Left hindlimb (tissue), 1 donor: ENCODE measurements around the gene PER2.
"Not testable (repeated sequence)": the region's sequence is repeated elsewhere in the genome, so short reads cannot be mapped to it uniquely, and the experiment has no call there.

ENCODE experiments used
- DNase-seq: peaks from one replicate; pipeline ENCODE4 v3.0.0-alpha.2; 2018

PER2 gene, protein sequence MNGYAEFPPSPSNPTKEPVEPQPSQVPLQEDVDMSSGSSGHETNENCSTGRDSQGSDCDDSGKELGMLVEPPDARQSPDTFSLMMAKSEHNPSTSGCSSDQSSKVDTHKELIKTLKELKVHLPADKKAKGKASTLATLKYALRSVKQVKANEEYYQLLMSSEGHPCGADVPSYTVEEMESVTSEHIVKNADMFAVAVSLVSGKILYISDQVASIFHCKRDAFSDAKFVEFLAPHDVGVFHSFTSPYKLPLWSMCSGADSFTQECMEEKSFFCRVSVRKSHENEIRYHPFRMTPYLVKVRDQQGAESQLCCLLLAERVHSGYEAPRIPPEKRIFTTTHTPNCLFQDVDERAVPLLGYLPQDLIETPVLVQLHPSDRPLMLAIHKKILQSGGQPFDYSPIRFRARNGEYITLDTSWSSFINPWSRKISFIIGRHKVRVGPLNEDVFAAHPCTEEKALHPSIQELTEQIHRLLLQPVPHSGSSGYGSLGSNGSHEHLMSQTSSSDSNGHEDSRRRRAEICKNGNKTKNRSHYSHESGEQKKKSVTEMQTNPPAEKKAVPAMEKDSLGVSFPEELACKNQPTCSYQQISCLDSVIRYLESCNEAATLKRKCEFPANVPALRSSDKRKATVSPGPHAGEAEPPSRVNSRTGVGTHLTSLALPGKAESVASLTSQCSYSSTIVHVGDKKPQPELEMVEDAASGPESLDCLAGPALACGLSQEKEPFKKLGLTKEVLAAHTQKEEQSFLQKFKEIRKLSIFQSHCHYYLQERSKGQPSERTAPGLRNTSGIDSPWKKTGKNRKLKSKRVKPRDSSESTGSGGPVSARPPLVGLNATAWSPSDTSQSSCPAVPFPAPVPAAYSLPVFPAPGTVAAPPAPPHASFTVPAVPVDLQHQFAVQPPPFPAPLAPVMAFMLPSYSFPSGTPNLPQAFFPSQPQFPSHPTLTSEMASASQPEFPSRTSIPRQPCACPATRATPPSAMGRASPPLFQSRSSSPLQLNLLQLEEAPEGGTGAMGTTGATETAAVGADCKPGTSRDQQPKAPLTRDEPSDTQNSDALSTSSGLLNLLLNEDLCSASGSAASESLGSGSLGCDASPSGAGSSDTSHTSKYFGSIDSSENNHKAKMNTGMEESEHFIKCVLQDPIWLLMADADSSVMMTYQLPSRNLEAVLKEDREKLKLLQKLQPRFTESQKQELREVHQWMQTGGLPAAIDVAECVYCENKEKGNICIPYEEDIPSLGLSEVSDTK (N-terminal part only)

DNA sequence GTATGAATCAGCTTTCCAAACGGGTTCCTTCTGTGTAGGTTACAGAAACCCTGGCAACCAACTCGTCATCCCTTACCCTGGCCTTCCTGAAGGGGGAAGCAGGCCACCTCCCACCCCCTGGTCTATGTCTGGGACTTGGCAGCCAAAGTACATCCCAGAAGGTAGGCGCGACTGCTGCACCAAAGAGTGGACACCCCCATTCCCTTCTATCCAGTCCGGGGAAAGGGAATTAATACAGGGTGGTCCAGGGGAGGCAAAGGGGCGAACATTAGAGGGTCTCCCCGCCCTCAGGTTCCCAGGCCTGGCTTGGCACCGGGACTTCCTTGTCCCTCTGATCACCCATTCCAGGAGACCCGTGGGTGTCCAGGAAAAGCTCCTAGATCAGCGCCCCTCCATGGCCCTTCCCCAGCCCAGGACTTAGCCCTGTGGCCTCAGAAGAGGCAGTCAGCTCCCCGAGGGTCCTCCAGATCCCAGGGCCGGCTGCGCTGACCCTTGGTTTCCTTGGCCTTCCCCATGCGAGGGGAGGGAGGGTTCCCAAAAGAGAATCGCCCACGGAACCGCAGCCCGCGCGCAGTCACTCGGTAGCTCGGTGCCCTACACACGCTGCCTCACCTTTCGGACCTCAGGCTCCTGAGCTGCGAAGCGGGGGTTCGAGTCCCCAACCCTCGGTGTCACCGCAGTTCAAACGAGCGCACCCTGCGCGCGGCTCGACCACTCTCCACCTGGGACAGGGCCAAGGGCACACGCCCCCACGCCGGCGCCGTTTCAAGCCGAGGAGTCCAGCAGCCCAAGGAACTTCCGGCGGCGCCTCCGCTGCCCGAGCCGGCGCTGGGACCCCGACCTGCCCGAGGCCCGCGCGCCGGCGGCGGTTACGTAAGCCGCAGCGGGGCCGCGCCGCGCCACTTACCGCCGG lies at the start of gene PER2:
PER2 (minus strand) TSS at position 874 of the 913 bp plus-strand sequence. CDS start 10,674 bp downstream, outside the sequence.
- peak; percentile 81 for DNase-seq

DNA sequence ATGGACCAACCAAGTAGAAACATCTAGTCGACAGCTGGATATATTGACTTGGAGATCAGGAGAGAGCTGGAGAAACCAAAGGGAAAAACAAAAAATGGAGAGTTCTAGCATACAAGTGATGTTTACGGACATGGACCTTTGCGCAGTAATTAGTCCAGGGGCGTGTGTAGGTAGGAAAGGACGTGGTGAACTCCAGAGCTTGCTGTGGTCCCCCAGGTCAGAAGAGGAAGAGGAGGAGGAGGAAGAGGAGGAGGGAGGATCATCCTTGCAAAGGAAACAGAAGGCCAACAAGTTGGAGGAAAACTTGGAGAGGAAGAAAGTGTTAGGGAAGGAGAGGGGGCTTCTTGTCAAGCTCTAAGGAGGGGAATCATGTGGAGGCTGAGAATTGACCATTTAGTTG lies 49.4 kb upstream of the PER2 start:
- DNase-seq: no peak

DNA sequence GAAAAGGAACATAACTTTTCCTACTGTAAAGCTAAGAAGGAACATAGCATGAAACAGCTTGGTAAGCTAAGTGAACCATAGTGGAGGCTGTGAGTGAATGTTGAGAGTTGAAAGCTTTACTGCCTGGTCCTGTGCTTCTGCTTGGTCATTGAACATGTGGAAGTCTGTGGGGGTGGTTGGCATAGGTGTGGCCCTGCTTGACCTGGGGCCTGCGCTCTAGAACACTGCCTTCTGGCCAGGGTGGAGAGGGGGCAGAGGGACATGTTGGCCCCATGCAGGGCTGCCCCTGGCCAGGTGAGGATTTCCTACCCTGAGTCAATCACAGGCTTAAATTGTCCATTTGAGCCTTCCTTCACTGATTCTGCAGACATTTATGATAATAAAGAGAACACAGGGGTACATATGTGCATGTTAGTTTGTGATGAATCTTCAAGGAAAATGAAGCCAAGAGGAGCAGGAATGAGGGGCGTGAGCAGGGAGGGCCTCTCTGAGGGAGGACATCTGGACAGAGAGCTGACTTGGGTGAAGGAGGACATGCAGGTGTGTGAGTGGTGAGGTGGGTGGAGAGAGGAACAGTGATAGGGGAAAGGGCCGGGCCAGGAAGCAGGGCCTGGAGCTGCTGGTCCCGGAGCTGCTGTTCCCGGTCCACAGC lies 48.5 kb upstream of the PER2 start:
- DNase-seq: no peak

DNA sequence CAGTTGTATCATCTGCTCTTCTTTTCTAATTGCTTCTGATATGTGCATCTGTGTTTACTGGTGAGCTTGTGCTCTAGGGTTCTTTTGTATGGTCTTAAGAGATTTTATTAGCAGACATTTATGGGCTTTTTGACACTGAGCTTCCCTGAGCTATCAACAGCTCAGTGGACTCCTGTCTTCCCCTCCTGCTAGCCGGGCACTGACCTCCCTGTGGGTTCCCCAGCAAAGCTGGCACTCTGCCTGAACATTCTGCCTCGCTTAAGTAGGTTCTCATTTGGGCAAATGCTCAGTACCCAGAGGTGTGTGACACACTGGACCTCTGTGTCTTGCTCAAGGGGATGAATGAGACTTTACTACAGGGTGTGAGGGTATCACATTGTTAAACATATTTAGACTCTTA lies 47.7 kb upstream of the PER2 start:
- no peak for DNase-seq

DNA sequence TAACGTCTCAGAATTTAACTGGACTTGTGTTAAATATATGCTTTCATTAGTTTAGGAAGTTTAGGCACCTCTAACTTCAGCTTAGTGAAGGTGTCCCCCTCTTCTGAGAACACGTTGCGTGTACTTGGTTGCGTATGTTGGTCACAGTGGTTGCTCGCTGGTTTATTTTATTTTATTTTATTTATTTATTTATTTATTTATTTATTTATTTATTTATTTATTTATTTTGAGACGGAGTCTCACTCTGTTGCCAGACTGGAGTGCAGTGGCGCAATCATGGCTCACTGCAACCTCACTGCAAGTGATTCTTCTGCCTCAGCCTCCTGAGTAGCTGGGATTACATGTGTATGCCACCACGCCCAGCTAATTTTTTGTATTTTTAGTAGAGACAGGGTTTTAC lies 47.2 kb upstream of the PER2 start:
- DNase-seq: not testable (repeated sequence)

DNA sequence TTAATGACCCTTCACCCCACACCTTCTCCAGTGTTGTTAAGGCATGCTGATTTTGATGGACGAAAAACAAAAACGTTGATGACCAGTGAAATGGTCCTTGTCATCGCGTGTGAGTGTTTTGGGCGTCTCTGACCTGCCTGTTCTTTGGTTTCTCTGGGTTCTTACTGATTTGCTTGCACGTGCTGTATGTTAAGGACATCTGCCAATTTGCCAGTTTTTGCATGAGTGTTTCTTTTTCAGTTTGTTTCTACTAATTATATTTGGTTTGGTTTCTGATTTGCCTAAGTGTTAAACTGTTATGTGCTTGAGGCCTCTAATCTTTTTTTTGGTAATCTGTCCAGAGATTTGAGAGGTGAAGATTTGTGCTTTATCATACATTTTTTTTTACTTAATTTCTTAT lies 46.5 kb upstream of the PER2 start:
- DNase-seq: no peak

DNA sequence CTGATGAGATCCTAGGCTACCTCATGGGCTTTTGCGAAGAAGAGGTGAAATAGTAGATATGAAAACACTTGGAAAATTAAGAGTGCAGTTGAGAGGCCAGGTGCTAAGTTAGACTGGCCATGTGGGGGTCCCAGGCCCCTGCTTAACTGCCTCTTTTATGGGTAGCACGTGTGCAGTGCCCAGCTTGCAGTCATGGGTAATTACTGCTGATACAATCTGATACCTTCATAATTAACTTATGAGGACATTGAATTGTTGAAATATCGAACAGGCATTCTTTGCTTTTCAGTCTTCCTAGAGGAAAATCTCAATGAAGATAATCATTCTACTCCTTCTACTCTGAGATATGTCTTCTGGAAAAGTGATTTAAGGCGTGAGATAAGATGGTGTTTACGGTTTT lies 43.5 kb upstream of the PER2 start:
- no peak for DNase-seq

DNA sequence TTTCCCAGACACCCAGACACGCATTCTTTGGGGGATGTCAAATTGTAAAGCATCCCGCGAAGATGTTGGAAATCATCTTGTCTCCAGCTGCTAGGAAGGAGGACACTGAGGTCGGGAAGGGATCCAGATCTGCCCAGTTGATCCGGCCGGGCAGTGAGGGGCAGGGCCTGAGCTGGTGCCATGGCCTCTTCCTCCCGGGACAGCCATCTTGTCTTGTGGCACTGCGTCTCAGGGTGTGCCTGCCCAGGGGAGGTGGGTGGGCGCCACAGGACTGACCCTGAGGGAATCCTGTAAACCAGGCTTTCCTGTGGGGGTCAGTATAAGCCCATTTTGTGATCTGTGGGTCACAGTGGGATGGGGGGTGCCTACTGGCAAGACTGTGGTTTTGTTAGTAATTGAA lies 42.0 kb upstream of the PER2 start:
- no peak for DNase-seq

DNA sequence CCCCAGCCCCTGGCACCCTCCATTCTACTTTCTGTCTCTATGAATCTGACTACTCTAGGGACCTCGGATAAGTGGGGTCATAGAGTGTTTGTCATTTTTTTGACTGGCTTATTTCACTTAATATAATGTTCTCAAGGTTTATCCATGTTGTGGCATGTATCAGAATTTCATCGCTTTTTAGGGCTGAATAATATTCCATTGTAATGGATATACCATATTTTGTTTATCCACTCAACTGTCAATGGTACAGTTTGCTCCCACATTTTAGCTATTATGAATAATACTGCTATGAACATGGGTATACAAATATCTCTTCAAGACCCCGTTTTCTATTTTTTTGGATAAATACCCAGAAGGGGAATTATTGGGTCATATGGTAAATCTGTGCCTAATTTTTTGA lies 39.3 kb upstream of the PER2 start:
- DNase-seq: no peak

DNA sequence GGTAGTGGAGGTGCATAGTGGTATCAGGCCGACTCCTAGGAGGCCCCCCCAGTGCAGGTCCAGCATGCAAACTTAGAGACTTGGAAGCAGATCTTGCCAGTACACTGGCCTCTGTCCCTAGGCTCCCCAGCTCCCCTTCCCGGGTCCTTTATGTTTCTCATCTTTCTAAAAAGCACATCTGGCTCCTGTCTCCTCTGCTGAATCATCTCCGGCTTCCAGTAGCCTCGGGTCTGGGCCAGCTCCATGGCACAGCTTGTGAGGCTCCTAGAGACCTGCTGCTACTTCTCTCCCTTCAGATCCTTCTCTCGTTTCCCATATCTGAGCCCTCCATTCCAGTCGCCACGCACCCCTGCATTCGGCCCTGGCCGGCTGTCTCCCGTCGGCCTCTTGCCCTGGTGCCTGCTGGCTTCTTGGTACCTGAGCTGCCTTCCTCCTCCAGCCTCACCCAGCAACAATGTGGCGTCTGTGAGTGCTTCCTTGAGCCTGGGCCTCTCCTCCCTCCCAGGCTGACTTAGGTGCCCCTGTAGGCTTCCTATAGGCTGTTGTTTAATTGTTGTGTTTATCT lies 38.5 kb upstream of the PER2 start:
- no peak for DNase-seq

DNA sequence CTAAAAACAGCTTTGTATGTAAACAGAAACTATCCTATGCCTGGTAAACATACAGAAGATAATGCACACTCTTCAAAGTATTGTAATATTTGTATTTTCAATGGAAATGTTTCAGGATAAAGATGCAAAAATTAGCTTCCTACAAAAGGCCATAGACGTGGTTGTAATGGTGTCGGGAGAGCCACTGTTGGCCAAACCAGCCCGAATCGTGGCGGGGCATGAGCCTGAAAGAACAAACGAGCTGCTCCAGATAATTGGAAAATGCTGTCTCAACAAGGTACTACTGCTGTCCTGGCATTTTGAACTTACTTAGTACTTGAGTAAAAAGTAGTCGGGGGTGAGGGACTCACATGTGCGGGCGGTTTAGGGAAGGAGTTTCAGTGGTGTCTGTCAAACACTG lies 37.3 kb upstream of the PER2 start:
- no peak for DNase-seq

DNA sequence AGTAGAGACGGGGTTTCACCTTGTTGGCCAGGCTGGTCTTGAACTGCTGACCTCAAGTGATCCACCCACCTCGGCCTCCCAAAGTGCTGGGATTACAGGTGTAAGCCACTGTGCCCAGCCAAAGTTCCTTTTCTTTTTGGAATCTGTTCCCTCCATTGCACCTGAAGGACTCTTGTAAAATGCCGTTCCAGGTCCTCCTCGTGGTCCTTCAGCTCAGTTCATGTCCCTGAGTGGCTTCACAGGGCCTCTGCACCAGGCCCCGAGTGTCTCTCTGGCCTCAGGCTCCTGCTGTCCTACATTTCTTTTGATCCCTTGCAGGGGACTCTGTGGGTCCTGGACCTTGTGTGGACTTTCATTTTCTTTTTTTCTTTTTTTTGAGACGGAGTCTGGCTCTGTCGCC lies 35.8 kb upstream of the PER2 start:
- not testable (repeated sequence) for DNase-seq

DNA sequence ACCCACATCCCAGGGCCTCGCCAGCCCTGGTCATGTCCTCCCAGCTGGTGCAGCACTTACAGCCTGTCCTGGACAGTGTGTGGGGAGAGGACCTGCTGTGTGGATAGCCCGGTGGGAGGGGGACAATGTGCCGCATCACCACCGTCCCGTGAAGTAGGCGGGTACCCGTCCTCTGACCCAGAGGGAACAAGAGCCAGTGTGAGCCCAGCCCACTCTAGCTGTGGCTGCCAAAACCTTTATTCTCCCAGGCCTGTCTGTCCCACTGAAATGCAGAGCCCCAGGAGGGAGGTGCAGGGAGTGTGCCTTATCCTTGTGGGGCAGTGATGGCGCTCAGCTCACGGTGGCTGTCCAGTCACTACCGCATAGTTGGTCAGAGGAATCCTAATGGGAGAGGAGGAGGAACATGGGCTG lies 33.6 kb upstream of the PER2 start:
- no peak for DNase-seq

DNA sequence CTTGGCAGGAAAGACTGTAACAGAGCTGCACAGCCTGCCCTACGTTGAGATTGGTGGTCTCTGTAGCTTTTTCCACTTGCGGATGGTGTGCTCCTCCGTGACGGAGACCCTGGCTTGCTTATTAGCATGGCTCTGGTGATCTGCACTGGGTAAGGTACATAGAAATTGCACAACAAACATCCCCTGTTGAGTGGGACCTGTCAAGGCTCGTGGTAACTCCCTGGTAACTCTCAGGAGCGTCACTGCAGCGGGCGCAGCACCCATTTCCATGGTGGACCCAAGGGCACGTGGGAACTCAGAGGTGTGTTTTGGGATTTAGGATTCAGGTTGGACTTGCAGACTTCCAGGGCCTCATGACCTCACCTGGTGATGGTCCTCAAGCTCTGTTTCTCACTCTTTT lies 33.1 kb upstream of the PER2 start:
- DNase-seq: no peak

DNA sequence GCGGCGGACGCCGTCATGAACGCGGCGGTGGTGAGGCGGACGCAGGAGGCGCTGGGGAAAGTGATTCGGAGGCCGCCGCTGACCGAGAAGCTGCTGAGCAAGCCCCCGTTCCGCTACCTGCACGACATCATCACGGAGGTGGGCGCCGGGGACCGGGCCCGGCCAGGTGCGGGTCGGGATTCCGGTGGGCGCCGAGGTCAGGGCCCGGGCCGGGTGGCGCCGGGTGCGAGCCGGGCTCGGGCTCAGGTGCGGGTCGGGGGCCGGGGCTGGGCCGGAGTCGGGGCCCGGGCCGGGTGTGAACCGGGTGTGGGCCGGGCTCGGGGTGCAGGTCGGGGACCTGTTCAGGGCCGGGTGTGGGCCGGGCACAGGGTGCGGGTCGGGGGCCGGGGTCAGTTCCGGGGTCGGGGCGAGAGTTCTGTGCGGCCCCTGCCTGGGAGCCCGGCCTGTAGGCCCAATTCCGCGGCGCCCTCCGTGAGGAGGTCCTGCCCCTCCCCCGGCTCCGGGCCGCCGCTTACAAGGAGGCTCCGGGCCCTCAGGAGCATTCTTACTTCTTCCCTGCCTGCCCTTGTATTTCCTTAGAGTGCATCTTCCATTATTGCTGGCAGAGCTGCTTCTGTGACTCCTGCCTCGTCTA lies 32.4 kb upstream of the PER2 start:
- DNase-seq: peak; percentile 44

DNA sequence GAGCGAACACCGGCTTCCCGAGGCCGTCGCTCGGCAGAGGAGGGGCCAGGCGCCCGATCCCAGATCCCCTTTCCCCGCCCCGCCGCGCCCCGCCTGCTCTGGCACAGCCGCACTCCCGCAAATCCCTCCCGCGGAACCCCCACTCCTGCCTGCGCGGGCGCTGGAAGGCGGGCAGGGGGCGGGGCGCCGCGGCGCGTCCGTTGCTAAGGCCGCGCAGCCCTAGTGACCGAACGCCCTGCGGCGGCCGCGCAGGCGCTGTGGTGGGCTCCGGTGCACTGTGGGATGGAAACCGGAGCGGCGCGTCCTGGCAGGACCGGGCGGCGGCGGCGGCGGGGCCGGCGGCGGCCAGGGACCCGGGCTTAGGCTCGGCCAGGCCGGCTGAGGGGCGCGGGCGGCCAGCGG lies 31.8 kb upstream of the PER2 start, which contains the start of gene TRAF3IP1:
TRAF3IP1 (plus strand) TSS at position 273 of the 402 bp plus-strand sequence. CDS start 145 bp downstream, outside the sequence.
- DNase-seq: peak; percentile 95

DNA sequence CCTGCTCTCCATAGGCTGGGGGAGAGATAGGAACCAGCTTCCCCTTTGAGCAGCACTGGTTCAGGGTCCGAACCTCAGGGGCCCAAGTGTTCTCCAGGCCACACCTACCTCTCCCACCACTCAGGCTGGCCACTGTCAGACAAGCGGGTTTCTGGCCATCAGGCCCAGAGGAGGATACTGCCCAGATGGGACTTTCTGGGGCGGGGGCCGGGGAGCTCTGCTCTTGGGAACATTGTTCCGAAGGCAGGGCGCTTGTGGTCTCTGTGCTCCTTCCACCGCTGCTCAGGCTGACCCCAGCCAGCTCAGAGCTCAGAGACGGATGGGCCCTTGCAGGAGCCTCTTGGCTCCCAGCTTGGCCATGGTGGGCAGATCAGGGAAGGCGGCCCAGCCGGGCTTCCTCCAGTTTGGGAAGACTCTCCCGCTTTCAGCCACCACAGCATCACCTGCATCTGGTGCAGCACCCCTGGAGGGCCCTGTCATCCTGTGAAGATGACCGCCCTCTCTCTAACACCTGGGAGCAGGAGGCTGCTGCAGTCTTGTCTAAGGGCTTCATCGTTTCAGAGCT lies 26.7 kb upstream of the PER2 start:
- no peak for DNase-seq

DNA sequence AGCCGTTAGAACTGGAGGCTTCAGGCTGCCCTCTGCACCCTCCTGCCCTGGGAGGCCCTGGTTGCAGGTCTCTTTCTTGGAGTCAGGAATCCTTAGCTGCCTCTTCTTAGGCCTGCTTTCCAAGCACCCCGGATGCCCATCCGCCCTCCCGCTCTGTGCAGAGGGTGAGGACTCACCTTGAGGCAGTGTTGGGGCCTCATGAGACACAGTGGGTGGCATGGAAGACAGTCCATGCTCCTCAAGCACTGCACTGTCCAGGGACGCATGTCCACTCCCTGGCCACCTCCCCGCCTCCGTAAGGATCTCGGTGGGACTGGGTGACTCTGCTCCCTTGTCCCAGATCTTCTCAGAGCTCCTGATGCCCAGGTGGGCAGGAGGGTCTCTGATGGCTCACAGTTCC lies 26.2 kb upstream of the PER2 start:
- no peak for DNase-seq

DNA sequence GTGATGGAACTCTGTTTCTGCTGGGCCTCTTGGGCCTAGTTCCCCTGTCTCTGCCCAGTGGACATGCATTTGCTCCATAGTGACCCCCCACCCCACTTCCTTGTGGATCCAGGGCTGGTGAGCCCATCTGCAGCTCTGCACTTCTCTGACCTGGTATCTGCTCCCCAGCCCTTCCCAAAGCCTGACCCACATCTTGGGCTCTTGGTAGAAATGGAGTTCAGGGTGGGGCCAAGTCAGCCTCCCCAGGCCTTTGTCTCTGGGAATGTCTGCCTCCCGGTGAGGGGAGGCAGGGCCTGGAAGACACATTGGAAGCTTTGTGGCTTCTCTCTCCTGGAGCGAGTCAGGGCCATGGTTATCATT lies 25.6 kb upstream of the PER2 start:
- no peak for DNase-seq

DNA sequence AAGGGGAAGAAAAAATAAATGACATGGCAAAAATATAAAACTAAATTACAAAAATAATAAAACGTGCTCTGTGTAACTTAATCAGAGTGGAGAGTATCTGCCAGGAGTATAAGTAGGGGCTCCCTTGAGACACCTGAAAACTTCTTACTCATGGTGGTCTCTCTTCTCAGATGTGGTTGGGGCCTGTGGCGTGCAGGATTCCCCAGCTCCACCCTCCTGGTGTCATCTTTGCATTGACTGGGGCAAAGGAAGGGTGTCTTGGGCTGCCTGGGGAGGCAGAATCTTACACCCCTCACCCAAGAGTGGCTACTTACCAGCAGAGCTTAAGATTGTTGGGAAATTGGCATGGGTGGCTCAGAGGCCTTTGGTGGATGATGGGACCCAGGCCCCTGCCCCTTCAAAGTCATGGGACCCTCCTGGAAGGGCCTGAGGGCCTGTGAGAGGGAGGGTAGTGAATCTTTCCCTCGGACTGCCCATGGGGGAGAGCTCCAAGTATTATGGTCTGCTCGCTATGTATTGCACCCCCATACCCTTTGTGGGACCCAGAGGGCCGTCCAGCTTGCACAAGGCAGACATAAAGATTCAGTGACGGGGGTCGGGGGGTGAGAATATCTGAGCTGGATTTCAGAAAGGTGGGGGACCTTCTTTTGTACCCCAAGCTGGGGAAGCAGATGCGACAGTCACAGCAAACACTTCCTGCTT lies 25.0 kb upstream of the PER2 start:
- DNase-seq: no peak
